HG02759 (cell line): ENCODE measurements around the gene SMIM33.
"Not testable (repeated sequence)": the region's sequence is repeated elsewhere in the genome, so short reads cannot be mapped to it uniquely, and the experiment has no call there.

ENCODE experiments used
- ATAC-seq: cut with Tn5 transposase; IDR thresholded peaks from one replicate; pipeline ENCODE4 v1.9.1; 2021; ENCODE audit warnings: mild to moderate bottlenecking, moderate library complexity; ENCODE audit not compliant: unreplicated experiment

The SMIM33 gene

GRCh38 chr5:139481580-139482049, 10.8 kb downstream of the SMIM33 start:
- ATAC-seq = no peak

DNA sequence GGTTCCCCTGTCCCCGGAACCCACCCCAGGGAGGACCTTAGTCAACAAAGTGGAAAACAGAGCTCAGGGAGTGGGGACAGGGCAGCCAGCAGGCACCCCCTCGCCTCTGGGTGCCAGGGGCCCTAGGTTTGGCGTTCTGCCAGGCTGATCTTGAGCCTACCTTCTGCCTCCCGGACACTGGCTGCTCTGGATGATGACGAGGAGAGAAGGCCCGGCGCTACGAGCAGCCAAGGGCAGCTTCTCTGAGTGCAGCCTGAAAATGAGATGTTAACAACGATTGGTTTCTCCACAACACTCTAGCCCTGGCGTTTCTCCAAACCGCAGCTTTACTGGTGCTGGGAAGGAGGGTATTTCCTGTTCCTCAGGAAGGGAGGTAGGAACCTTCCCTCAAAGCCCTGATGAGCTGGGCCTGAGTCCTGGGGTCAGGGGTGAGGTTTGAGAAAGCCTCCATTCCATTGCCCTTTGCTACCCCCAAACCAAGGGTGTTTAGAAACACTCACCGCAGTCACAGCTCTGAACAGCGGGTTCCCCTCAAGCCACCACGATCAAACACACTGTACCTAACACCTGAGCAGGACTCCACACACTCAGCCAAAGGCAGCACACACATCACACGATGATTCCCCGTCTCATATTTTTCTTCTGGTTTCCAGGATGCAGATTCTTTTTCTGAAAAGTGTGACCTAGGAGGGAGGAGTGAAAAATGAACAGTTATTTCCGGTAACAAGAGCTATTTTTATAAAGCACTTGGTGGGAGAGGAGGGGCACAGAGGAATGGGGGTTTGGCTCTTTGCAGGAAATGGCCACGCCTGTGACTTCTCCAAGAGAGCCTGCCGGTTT, 11.5 kb downstream of the SMIM33 start, which contains the start of gene STING1:
Gene STING1, minus strand, starts transcription at position 709 of the 840 bp plus-strand sequence. CDS start 1,054 bp downstream, outside the sequence.
- ATAC-seq = peak; percentile 66

DNA sequence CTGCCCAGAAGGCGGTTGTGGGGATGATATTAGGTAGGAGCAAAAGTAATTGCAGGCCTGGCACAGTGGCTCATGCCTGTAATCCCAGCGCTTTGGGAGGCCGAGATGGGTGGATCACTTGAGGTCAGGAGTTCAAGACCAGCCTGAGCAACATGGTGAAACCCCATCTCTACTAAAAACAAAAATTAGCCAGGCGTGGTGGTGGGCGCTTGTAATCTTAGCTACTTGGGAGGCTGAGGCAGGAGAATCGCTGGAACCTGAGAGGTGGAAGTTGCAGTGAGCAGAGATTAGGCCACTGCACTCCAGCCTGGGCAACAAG, 12.0 kb downstream of the SMIM33 start:
- ATAC-seq = not testable (repeated sequence)

DNA sequence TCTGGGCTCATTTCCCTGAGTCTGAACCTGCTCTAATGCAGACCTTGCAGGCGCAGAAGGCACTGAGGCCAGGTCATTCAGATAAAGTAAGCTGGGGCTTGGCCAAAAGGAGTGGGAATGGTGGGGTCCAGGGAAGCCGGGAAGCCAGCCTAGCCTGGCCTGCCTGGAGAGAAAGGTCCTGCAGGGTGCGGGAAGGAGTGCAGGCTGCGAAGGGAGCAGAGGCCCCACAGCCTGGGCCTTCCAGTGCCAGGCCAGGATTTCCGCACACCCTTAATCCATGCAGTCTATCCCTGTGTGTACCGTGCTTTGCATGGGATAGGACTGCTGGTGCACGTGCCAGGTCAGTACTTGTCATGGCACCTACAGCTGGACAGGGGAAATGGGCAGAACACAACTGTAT, 15.4 kb downstream of the SMIM33 start:
- ATAC-seq = no peak

DNA sequence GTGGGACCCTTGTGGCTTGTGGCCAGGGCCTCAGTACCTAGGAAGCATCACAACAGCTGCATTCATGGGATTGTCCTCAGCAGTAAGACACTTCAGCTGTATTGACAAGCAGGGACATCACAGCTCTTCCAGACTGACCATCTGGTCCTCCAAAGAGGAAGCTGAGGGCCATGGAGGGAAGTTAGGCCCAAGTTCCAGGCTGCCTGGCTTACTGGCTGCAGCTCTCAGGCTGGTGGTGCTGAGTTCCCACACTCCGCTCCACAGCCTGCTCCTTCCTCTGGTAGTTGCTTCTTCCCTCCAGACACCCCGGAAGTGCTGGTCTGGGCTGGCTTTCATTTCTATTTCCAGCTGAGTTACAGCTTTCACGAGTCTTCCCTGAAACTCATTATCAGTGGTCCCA, 17.5 kb downstream of the SMIM33 start:
- ATAC-seq = no peak

- ATAC-seq = no peak
Observed at GRCh38 chr5:139492700-139493192, 21.9 kb downstream of the SMIM33 start.

DNA sequence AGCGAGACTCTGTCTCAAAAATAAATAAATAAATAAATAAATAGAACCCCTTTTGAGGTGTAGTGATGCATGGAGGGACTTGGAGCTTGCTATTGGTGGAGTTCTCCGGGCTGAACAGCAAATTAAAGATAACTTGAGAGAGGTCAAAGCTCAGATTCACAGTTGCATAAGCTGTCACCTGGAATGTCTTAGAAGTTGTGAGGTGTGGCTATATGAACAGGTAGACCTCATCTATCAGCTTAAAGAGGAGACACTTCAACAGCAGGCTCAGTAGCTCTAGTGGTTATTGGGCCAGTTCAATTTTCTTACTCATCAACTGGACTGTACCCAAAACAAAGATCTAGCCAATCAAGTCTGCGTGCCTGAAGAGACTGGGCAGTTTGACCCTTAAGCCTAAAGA, 23.5 kb downstream of the SMIM33 start:
- ATAC-seq = no peak

GRCh38 chr5:139494832-139495231, 24.0 kb downstream of the SMIM33 start:
- ATAC-seq = no peak

DNA sequence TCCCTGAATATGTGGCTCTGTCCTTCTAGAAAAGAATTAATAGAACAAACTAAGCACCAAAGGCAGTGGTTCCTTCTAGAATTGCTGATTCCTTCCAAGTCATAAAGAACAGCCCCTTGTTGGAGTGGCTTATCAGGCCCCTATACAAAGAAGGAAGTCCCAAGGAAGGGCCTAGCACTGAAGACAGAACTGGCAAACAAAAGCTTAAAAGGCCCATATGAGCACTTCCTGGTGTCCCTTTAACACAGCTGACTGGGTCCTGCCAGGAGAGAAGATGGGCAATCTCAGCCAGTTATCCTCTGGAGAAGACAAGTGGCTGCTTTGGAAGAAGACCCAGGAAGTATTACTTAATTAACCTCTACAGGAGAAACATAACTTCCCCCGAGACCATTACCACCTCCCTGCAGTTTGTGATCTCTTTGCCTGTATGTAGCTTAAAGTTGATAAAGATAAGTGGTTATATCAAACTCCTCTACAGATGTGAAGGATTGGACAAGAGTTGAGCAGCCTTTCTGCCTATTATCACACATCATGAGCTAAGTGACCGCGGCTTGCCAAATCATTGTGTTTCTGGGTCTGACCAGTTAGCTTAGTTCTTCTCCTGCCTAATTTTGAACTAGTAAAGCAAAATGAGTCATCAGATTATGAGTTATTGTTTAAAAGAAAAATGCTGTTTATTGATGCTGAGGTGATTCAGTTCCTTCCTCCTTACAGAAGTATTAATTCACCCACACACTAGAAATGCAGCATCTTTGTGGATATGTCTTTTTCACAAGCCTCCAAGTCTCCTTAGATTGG, 25.0 kb downstream of the SMIM33 start:
- ATAC-seq = no peak

DNA sequence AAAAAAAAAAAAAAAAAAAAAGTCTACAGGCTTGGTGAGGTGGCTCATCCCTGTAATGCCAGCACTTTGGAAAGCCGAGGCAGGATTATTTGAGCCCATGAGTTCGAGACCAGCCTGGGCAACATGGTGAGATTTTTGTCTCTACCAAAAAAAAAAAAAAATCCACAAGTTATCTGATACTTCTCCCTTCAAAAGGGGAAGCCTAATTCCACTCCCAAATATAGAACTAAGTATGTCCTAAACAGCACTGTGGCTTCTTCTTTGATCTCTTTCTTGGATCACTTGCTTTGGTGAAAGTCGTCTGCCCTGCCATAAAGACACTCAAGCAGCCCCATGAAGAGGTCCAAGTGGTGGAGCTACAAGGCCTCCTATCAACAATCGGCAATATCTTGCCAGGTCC, 30.6 kb downstream of the SMIM33 start:
- ATAC-seq = no peak

GRCh38 chr5:139503036-139503817, 32.4 kb downstream of the SMIM33 start:
- not testable (repeated sequence) for ATAC-seq

- not testable (repeated sequence) for ATAC-seq
Observed at GRCh38 chr5:139503879-139504278, 33.1 kb downstream of the SMIM33 start.

GRCh38 chr5:139504722-139505121, 33.9 kb downstream of the SMIM33 start:
- ATAC-seq = not testable (repeated sequence)

- no peak for ATAC-seq
Observed at GRCh38 chr5:139512786-139513390, 42.1 kb downstream of the SMIM33 start.

GRCh38 chr5:139513434-139513833, 42.6 kb downstream of the SMIM33 start:
- ATAC-seq = peak; percentile 53

- ATAC-seq = no peak
Observed at GRCh38 chr5:139513852-139514485, 43.2 kb downstream of the SMIM33 start.

- ATAC-seq = no peak
Observed at GRCh38 chr5:139514486-139514856, 43.7 kb downstream of the SMIM33 start.

- ATAC-seq = peak; percentile 94
Observed at GRCh38 chr5:139517683-139518564, 47.1 kb downstream of the SMIM33 start.
